Measurements from ENCODE around the gene CHCHD4. TPM values are rescaled to one million over a fixed set of nuclear protein-coding genes. Genes with fewer than 3 reads are reported as not detected.

Gene CHCHD4
- total and polyA plus RNA-seq, 2 of the 13 experiments (the other 11 are each of a cell fraction or from before 2014, with no cell fraction given), result 15.8 to 24.1 TPM

GRCh38 chr3:14124615-14125192 lies at the start of gene CHCHD4, which contains the start of gene TMEM43 (continued):
- TF ChIP-seq RFX3 (CRISPR knock-in tag; IDR thresholded peaks at IDR 0.05) (no peak), RNF219 (CRISPR knock-in tag; IDR thresholded peaks at IDR 0.05) (0 out of 2 replicates have a peak, but pooled peaks have one; percentile 54), UBTF (CRISPR knock-in tag; IDR thresholded peaks at IDR 0.05) (no peak; the same call in 1 of the 2 replicates), RXRA (CRISPR knock-in tag; IDR thresholded peaks at IDR 0.05) (no peak), SNAPC5 (CRISPR knock-in tag; IDR thresholded peaks at IDR 0.05; ENCODE audit: borderline replicate concordance) (no peak), ARHGAP35 (CRISPR knock-in tag; IDR thresholded peaks at IDR 0.05; ENCODE audit: borderline replicate concordance) (no peak), ZNF775 (CRISPR knock-in tag; IDR thresholded peaks at IDR 0.05; ENCODE audit: borderline replicate concordance) (no peak), FOXP4 (CRISPR knock-in tag; IDR thresholded peaks at IDR 0.05) (no peak), ZNF207 (IDR thresholded peaks at IDR 0.05; ENCODE audit: borderline replicate concordance) (no peak), NFE2L1 (CRISPR knock-in tag; IDR thresholded peaks at IDR 0.05; ENCODE audit: borderline replicate concordance) (no peak), ZNF747 (CRISPR knock-in tag; IDR thresholded peaks at IDR 0.05; ENCODE audit: borderline replicate concordance) (no peak), CBX1 (IDR thresholded peaks at IDR 0.05; ENCODE audit: low read depth) (no peak), PRDM4 (CRISPR knock-in tag; IDR thresholded peaks at IDR 0.05; ENCODE audit: borderline replicate concordance) (no peak), ZNF562 (CRISPR knock-in tag; IDR thresholded peaks at IDR 0.05; ENCODE audit: borderline replicate concordance) (no peak), ATF2 (CRISPR knock-in tag; IDR thresholded peaks at IDR 0.05) (peak; percentile 31; the same call in 1 of the 2 replicates), TBX3 (IDR thresholded peaks at IDR 0.05; ENCODE audit: borderline replicate concordance) (no peak), ZNF263 (CRISPR knock-in tag; IDR thresholded peaks at IDR 0.05) (no peak), SIN3B (IDR thresholded peaks at IDR 0.05; ENCODE audit: low read length) (no peak; the same call in 1 of the 2 replicates), ELF3 (CRISPR knock-in tag; IDR thresholded peaks at IDR 0.05) (no peak; the same call in none of the 2 replicates)
